Measurements from ENCODE around the gene SPEM1. TPM values are rescaled to one million over a fixed set of nuclear protein-coding genes. Genes with fewer than 3 reads are reported as not detected.

Gene SPEM1
- total and polyA plus RNA-seq, 2 of the 13 experiments (the other 11 are each of a cell fraction or from before 2014, with no cell fraction given): not detected

GRCh38 chr17:7403977-7404736, 16.0 kb upstream of the SPEM1 start, which contains the start of gene TMEM256 (continued):
- TF ChIP-seq ZBTB7A (CRISPR knock-in tag; IDR thresholded peaks at IDR 0.05) (peak; percentile 78), FOXA3 (CRISPR knock-in tag; IDR thresholded peaks at IDR 0.05) (peak; percentile 35; the same call in 1 of the 2 replicates), MYPOP (CRISPR knock-in tag; IDR thresholded peaks at IDR 0.05) (peak; percentile 71), ZNF768 (CRISPR knock-in tag; IDR thresholded peaks at IDR 0.05) (peak; percentile 60; the same call in 1 of the 2 replicates), SMARCE1 (IDR thresholded peaks at IDR 0.05; ENCODE audit: borderline replicate concordance) (no peak), MLX (CRISPR knock-in tag; IDR thresholded peaks at IDR 0.05) (no peak), ZFP41 (CRISPR knock-in tag; IDR thresholded peaks at IDR 0.05; ENCODE audit: borderline replicate concordance) (no peak), EHMT2 (IDR thresholded peaks at IDR 0.05; ENCODE audit: borderline replicate concordance, low read depth, low read length) (no peak; the same call in 1 of the 2 replicates), ZSCAN12 (CRISPR knock-in tag; IDR thresholded peaks at IDR 0.05) (peak; percentile 65; the same call in 1 of the 2 replicates), SRSF4 (IDR thresholded peaks at IDR 0.05; ENCODE audit: low read depth, low read length, poor library complexity, severe bottlenecking) (no peak), THYN1 (CRISPR knock-in tag; IDR thresholded peaks at IDR 0.05; ENCODE audit: borderline replicate concordance, low read depth) (no peak), MAF1 (CRISPR knock-in tag; IDR thresholded peaks at IDR 0.05; ENCODE audit: borderline replicate concordance) (0 out of 2 replicates have a peak, but pooled peaks have one; percentile 33), ZNF777 (CRISPR knock-in tag; IDR thresholded peaks at IDR 0.05) (peak; percentile 56; the same call in 1 of the 2 replicates), RBM39 (IDR thresholded peaks at IDR 0.05; ENCODE audit: low read depth, low read length, poor library complexity, severe bottlenecking) (peak; percentile 77), KDM5B (CRISPR knock-in tag; IDR thresholded peaks at IDR 0.05; ENCODE audit: borderline replicate concordance) (0 out of 2 replicates have a peak, but pooled peaks have one; percentile 19), PTBP1 (IDR thresholded peaks at IDR 0.05; ENCODE audit: low read depth, low read length, poor library complexity, severe bottlenecking) (peak; percentile 39), ZNF790 (CRISPR knock-in tag; IDR thresholded peaks at IDR 0.05; ENCODE audit: borderline replicate concordance) (0 out of 2 replicates have a peak, but pooled peaks have one; percentile 41), ZNF674 (CRISPR knock-in tag; IDR thresholded peaks at IDR 0.05; ENCODE audit: low read depth) (no peak), TAF1 (CRISPR knock-in tag; IDR thresholded peaks at IDR 0.05) (peak; percentile 92), DR1 (CRISPR knock-in tag; IDR thresholded peaks at IDR 0.05) (peak; percentile 88)
- TF ChIP-seq, protein P1, sequence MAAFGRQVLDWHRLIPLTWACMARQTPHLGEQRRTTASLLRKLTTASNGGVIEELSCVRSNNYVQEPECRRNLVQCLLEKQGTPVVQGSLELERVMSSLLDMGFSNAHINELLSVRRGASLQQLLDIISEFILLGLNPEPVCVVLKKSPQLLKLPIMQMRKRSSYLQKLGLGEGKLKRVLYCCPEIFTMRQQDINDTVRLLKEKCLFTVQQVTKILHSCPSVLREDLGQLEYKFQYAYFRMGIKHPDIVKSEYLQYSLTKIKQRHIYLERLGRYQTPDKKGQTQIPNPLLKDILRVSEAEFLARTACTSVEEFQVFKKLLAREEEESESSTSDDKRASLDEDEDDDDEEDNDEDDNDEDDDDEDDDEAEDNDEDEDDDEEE (CRISPR knock-in tag; IDR thresholded peaks at IDR 0.05): no peak
- TF ChIP-seq, protein P2, sequence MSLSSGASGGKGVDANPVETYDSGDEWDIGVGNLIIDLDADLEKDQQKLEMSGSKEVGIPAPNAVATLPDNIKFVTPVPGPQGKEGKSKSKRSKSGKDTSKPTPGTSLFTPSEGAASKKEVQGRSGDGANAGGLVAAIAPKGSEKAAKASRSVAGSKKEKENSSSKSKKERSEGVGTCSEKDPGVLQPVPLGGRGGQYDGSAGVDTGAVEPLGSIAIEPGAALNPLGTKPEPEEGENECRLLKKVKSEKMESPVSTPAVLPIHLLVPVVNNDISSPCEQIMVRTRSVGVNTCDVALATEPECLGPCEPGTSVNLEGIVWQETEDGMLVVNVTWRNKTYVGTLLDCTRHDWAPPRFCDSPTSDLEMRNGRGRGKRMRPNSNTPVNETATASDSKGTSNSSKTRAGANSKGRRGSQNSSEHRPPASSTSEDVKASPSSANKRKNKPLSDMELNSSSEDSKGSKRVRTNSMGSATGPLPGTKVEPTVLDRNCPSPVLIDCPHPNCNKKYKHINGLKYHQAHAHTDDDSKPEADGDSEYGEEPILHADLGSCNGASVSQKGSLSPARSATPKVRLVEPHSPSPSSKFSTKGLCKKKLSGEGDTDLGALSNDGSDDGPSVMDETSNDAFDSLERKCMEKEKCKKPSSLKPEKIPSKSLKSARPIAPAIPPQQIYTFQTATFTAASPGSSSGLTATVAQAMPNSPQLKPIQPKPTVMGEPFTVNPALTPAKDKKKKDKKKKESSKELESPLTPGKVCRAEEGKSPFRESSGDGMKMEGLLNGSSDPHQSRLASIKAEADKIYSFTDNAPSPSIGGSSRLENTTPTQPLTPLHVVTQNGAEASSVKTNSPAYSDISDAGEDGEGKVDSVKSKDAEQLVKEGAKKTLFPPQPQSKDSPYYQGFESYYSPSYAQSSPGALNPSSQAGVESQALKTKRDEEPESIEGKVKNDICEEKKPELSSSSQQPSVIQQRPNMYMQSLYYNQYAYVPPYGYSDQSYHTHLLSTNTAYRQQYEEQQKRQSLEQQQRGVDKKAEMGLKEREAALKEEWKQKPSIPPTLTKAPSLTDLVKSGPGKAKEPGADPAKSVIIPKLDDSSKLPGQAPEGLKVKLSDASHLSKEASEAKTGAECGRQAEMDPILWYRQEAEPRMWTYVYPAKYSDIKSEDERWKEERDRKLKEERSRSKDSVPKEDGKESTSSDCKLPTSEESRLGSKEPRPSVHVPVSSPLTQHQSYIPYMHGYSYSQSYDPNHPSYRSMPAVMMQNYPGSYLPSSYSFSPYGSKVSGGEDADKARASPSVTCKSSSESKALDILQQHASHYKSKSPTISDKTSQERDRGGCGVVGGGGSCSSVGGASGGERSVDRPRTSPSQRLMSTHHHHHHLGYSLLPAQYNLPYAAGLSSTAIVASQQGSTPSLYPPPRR (CRISPR knock-in tag; IDR thresholded peaks at IDR 0.05; ENCODE audit: borderline replicate concordance): 0 out of 2 replicates have a peak, but pooled peaks have one; percentile 15
